ENCODE results near the gene PTPRK. TPM values are rescaled to one million over a fixed set of nuclear protein-coding genes. Genes with fewer than 3 reads are reported as not detected.
"Not testable (repeated sequence)": the region's sequence is repeated elsewhere in the genome, so short reads cannot be mapped to it uniquely, and the experiment has no call there.

PTPRK gene
- total RNA-seq, 1 donor from 2014 or later: 18.4 TPM

GRCh38 chr6:128438393-128438792, 82.0 kb downstream of the PTPRK start:
- Histone ChIP-seq H3K36me3 (no peaks in the 10 kb centered on the region), H3K9me3 (replicated peaks) (no peaks in the 10 kb centered on the region), H3K27ac (replicated peaks) (no peak overlapping the region), H3K4me3 (no peak overlapping the region), H3K27me3 (ENCODE audit: low read depth) (no peaks in the 10 kb centered on the region), H3K4me1 (peaks cover 40% of the 10 kb centered on the region)
- DNase-seq: peak; percentile 44
- intact Hi-C loops (cut with micrococcal nuclease): no loop called here
- no peak for TF ChIP-seq CTCF (IDR thresholded peaks at IDR 0.05; ENCODE audit: borderline replicate concordance)

DNA sequence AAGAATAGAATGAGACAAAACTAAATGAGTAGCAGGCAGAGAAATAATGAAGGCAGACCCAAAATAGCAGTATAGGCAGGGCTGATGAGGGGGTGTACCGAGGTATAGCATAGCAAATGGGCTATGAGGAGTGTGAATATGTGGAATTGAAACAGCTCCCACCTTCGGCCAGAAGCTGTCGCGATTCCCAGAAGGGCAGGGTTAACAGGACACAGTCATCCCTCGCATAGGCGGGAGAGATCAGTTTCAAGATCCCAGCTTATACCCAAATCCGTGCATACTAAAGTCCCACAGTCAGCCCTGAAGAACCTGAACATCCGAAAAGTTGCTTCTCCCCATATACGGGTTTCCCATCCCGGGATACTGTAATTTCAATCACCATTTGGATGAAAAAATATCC, 82.7 kb downstream of the PTPRK start:
- Histone ChIP-seq H3K27ac (replicated peaks) (no peak overlapping the region), H3K9me3 (replicated peaks) (no peaks in the 10 kb centered on the region), H3K27me3 (ENCODE audit: low read depth) (no peaks in the 10 kb centered on the region), H3K36me3 (no peaks in the 10 kb centered on the region), H3K4me1 (peaks cover 41% of the 10 kb centered on the region), H3K4me3 (no peak overlapping the region)
- TF ChIP-seq CTCF (IDR thresholded peaks at IDR 0.05; ENCODE audit: borderline replicate concordance): no peak
- no peak for DNase-seq
- intact Hi-C loops (cut with micrococcal nuclease): no loop called here

GRCh38 chr6:128434752-128435151, 85.6 kb downstream of the PTPRK start:
- H3K9me3 ChIP-seq (replicated peaks); H3K27ac ChIP-seq (replicated peaks); intact Hi-C loops (cut with micrococcal nuclease); H3K27me3 ChIP-seq (ENCODE audit: low read depth); H3K4me3 ChIP-seq; DNase-seq; H3K36me3 ChIP-seq: not testable (repeated sequence)
- H3K4me1 ChIP-seq: peaks cover 46% of the 10 kb centered on the region

DNA sequence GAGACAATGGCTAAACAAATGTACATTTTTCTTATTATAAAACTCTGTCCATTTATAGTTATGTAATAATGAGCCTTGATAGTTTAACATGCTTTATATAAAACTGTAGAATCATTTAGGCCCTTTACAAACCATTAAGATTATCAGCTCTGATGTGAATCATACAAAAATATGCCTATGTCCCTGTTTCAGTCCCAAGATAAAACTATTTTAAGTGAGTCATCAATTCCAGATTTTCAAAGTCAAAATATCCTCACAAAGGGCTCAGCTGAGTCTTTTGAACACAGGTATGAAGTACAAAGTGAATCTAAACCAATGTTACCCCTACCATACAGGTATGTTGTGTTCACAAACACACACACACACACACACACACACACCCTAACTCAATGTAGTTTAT, 88.0 kb downstream of the PTPRK start:
- H3K27ac ChIP-seq (replicated peaks): no peak overlapping the region
- no peak overlapping the region for H3K4me3 ChIP-seq
- H3K9me3 ChIP-seq (replicated peaks): no peaks in the 10 kb centered on the region
- no peaks in the 10 kb centered on the region for H3K27me3 ChIP-seq (ENCODE audit: low read depth)
- H3K36me3 ChIP-seq: no peaks in the 10 kb centered on the region
- no peak for DNase-seq
- H3K4me1 ChIP-seq: peaks cover 38% of the 10 kb centered on the region
- no peak for TF ChIP-seq CTCF (IDR thresholded peaks at IDR 0.05; ENCODE audit: borderline replicate concordance)
- intact Hi-C loops (cut with micrococcal nuclease): no loop called here

DNA sequence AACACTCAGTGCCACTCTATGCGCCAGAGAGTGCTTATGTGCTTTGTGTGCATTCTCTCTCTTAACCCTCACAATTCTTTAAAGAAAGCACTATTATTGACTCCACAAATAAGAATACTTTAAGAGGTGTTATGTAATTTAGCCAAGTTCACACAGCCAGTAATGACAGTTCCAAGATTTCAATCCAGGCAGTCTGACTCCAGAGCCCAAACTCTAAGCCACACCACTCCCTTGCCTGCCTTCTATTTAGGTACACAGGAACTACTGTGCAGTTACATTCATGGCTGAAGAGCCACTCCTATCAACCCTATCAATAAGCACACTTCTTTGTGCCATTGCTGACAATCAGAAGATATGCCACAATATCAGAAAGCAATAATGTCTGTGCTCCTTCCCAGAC, 93.3 kb downstream of the PTPRK start:
- DNase-seq: no peak
- Histone ChIP-seq H3K4me1 (peaks cover 58% of the 10 kb centered on the region), H3K4me3 (no peak overlapping the region), H3K9me3 (replicated peaks) (no peaks in the 10 kb centered on the region), H3K36me3 (no peaks in the 10 kb centered on the region), H3K27me3 (ENCODE audit: low read depth) (no peaks in the 10 kb centered on the region), H3K27ac (replicated peaks) (peak overlapping the region; percentile 51)
- intact Hi-C loops (cut with micrococcal nuclease): no loop called here
- no peak for TF ChIP-seq CTCF (IDR thresholded peaks at IDR 0.05; ENCODE audit: borderline replicate concordance)

GRCh38 chr6:128425856-128426255, 94.5 kb downstream of the PTPRK start:
- H3K36me3 ChIP-seq: no peaks in the 10 kb centered on the region
- no peaks in the 10 kb centered on the region for H3K9me3 ChIP-seq (replicated peaks)
- intact Hi-C loops (cut with micrococcal nuclease): no loop called here
- no peak for TF ChIP-seq CTCF (IDR thresholded peaks at IDR 0.05; ENCODE audit: borderline replicate concordance)
- no peak overlapping the region for H3K4me3 ChIP-seq
- no peak for DNase-seq
- H3K27me3 ChIP-seq (ENCODE audit: low read depth): no peaks in the 10 kb centered on the region
- peaks cover 66% of the 10 kb centered on the region for H3K4me1 ChIP-seq
- peak overlapping the region; percentile 51 for H3K27ac ChIP-seq (replicated peaks)

All from left ventricle myocardium inferior (tissue), 1 donor.